K562 (cell line): Measurements from ENCODE around the gene SLAMF9. TPM values are rescaled to one million over a fixed set of nuclear protein-coding genes. Genes with fewer than 3 reads are reported as not detected.

Source experiments
- ATAC-seq: fragments of 200-7000 bp; cut with Tn5 transposase; 3 replicates; pipeline ENCODE4 v1.9.1; 2020; ENCODE audit warnings: moderate library complexity
- BruUV-seq: library from RNA; stranded (reverse); fragments of 400-500 nt; replicated peaks from 2 replicates; lab custom pipeline; 2021; lab: Mats Ljungman, UMichigan
- CTCF ChIA-PET: fragments of 300-600 bp; formaldehyde crosslinking; extraction: SDS; loops from one replicate; lab custom pipeline; 2021; ENCODE audit warnings: low intra/inter-chr PET ratio; lab: Yijun Ruan, JAX
- POLR2A ChIA-PET: fragments of 300-600, 350-650 bp; sonication (Branson Sonifier 250); formaldehyde crosslinking; extraction: SDS; loops from one replicate; lab custom pipeline; 2021; ENCODE audit warnings: antibody characterized with exemption, inconsistent platforms; lab: Yijun Ruan, JAX
- DNase-seq, 4 experiments: peaks; one replicate each; pipeline versions ENCODE4 v3.0.0 to v3.0.0-alpha.2; 2011 to 2018; ENCODE audit warnings: low spot score in 3 of 4, mixed read lengths in 3 of 4; ENCODE audit errors: extremely low read depth in 1 of 4
- FAIRE-seq: peaks from 2 replicates; lab custom pipeline; 2011; peaks lifted over from hg19 to GRCh38; lab: Jason Lieb, UNC
- H2AFZ ChIP-seq: 2 replicates; pipeline ENCODE4 v1.6.0; 2011; ENCODE audit warnings: low read depth, low read length, control low read depth, inconsistent platforms
- H3K27ac ChIP-seq: fragments of 200-600 bp; 3 replicates; pipeline ENCODE4 v1.8.0; 2011; ENCODE audit warnings: low read depth, mild to moderate bottlenecking, control low read depth, inconsistent platforms, low read length, moderate library complexity, mixed read lengths; ENCODE audit errors: extremely low read depth
- H3K27me3 ChIP-seq, 2 experiments: fragments of 300-600 bp in 1 of 2; 2 replicates in 1 of 2; 3 replicates in 1 of 2; pipeline versions ENCODE4 v1.6.0 to v1.8.0; 2011; ENCODE audit warnings: inconsistent platforms in 2 of 2, low read length in 2 of 2, mild to moderate bottlenecking in 1 of 2, mixed read lengths in 1 of 2, moderate library complexity in 1 of 2; ENCODE audit not compliant: control insufficient read depth in 2 of 2, insufficient read depth in 2 of 2
- H3K36me3 ChIP-seq: fragments of 300-600 bp; 3 replicates; pipeline ENCODE4 v1.8.0; 2011; ENCODE audit warnings: mild to moderate bottlenecking, low read length, inconsistent platforms; ENCODE audit not compliant: control insufficient read depth, insufficient read depth
- H3K4me1 ChIP-seq, 2 experiments: fragments of 200-600 bp in 1 of 2; replicated peaks in 1 of 2; 2 replicates in 1 of 2; 3 replicates in 1 of 2; pipeline versions ENCODE4 v1.5.1 to v1.8.0; 2011; ENCODE audit warnings: inconsistent platforms in 2 of 2, low read length in 2 of 2, mild to moderate bottlenecking in 1 of 2, mixed read lengths in 1 of 2, moderate library complexity in 1 of 2; ENCODE audit not compliant: control insufficient read depth in 2 of 2, insufficient read depth in 2 of 2
- H3K4me2 ChIP-seq: 2 replicates; pipeline ENCODE4 v1.6.1; 2011; ENCODE audit warnings: low read length, control low read depth, inconsistent platforms, mixed read lengths; ENCODE audit not compliant: insufficient read depth
- H3K4me3 ChIP-seq: fragments of 200-600 bp; sonication (generic), shearing (Covaris generic); 2 replicates; pipeline ENCODE4 v1.5.1; 2016; ENCODE audit warnings: control low read depth, inconsistent platforms
- H3K79me2 ChIP-seq: fragments of 200-600 bp; 3 replicates; pipeline ENCODE4 v1.8.0; 2011; ENCODE audit warnings: low read length, inconsistent platforms; ENCODE audit not compliant: control insufficient read depth, insufficient read depth
- H3K9ac ChIP-seq, 2 experiments: 2 replicates each; pipeline versions ENCODE4 v1.6.0 to v1.6.1; 2011; ENCODE audit warnings: low read depth in 2 of 2, low read length in 2 of 2, control low read depth in 1 of 2, inconsistent platforms in 1 of 2, mild to moderate bottlenecking in 1 of 2, mixed read lengths in 1 of 2; ENCODE audit not compliant: insufficient read depth in 1 of 2
- H3K9me1 ChIP-seq: one replicate; pipeline ENCODE4 v1.6.0; 2011; ENCODE audit warnings: inconsistent platforms, mild to moderate bottlenecking, low read length, moderate library complexity; ENCODE audit not compliant: control insufficient read depth, insufficient read depth
- H3K9me3 ChIP-seq: replicated peaks from 2 replicates; pipeline ENCODE4 v1.5.1; 2011; ENCODE audit warnings: low read depth, low read length, inconsistent platforms; ENCODE audit not compliant: control insufficient read depth, insufficient read depth
- H4K20me1 ChIP-seq: replicated peaks from 2 replicates; pipeline ENCODE4 v1.6.1; 2011; ENCODE audit warnings: low read length, inconsistent platforms, mixed read lengths; ENCODE audit not compliant: control insufficient read depth, insufficient read depth
- CBX8 ChIP-seq: fragments of 200-600 bp; sonication (generic); IDR thresholded peaks from 2 replicates; pipeline ENCODE4 v1.6.1; 2012; ENCODE audit warnings: borderline replicate concordance, mixed run types, low read depth, mild to moderate bottlenecking, moderate library complexity, mixed read lengths, low read length, control low read depth, inconsistent platforms; ENCODE audit not compliant: poor library complexity, severe bottlenecking; ENCODE audit errors: extremely low read depth
- CEBPB ChIP-seq: fragments of 450-650 bp; IDR thresholded peaks from 2 replicates; pipeline ENCODE4 v1.6.1; 2016; ENCODE audit warnings: missing genetic modification characterization, missing compliant biosample characterization
- EP300 ChIP-seq: IDR thresholded peaks from 2 replicates; pipeline ENCODE4 v1.6.1; 2012; ENCODE audit warnings: low read length, improper control_type of control experiment
- HIVEP1 ChIP-seq: fragments of 250-450 bp; sonication (Bioruptor Pico); IDR thresholded peaks from 2 replicates; pipeline ENCODE4 v1.4.0; 2020; ENCODE audit warnings: mild to moderate bottlenecking
- KDM1A ChIP-seq, 2 experiments: fragments of 450-650 bp; IDR thresholded peaks; 2 replicates each; pipeline ENCODE4 v1.6.1; 2016; ENCODE audit warnings: mild to moderate bottlenecking in 2 of 2
- MEIS2 ChIP-seq: fragments of 450-650 bp; IDR thresholded peaks from 2 replicates; pipeline ENCODE4 v1.6.1; 2014; ENCODE audit warnings: mild to moderate bottlenecking; ENCODE audit not compliant: partially characterized antibody
- MYBL2 ChIP-seq, 2 experiments: fragments of 450-650 bp in 1 of 2; sonication (generic) in 1 of 2; formaldehyde crosslinking in 1 of 2; IDR thresholded peaks; 2 replicates each; pipeline versions ENCODE4 v1.6.1 to v1.8.1; 2017 to 2022; ENCODE audit warnings: borderline replicate concordance in 1 of 2, inconsistent platforms in 1 of 2, low read depth in 1 of 2, mild to moderate bottlenecking in 1 of 2, missing genetic modification reagents in 1 of 2, moderate library complexity in 1 of 2
- NR2C2 ChIP-seq, 2 experiments: fragments of 200-800 bp in 1 of 2; sonication (Bioruptor generic) in 1 of 2; sonication (generic) in 1 of 2; formaldehyde crosslinking in 1 of 2; IDR thresholded peaks; 2 replicates each; pipeline versions ENCODE4 v1.6.1 to v1.8.0; 2016 to 2022; ENCODE audit warnings: mild to moderate bottlenecking in 1 of 2, missing compliant biosample characterization in 1 of 2, missing genetic modification characterization in 1 of 2, missing genetic modification reagents in 1 of 2
- PKNOX1 ChIP-seq: fragments of 450-650 bp; IDR thresholded peaks from 2 replicates; pipeline ENCODE4 v1.6.1; 2016
- RBM14 ChIP-seq: fragments of 200-400 bp; formaldehyde crosslinking; IDR thresholded peaks from 2 replicates; pipeline ENCODE4 v1.6.1; 2018; ENCODE audit warnings: low read depth, mild to moderate bottlenecking, low read length, moderate library complexity, borderline replicate concordance; ENCODE audit not compliant: insufficient read depth
- RNF219 ChIP-seq: fragments of 250-450 bp; sonication (Bioruptor Pico); IDR thresholded peaks from 2 replicates; pipeline ENCODE4 v1.5.0; 2022; ENCODE audit warnings: mild to moderate bottlenecking
- TOE1 ChIP-seq, 2 experiments: fragments of 450-650 bp in 1 of 2; sonication (generic) in 1 of 2; formaldehyde crosslinking in 1 of 2; IDR thresholded peaks; 2 replicates each; pipeline versions ENCODE4 v1.7.1 to v1.8.0; 2016 to 2022; ENCODE audit warnings: borderline replicate concordance in 2 of 2, mild to moderate bottlenecking in 2 of 2, antibody characterized with exemption in 1 of 2, inconsistent platforms in 1 of 2, low read depth in 1 of 2, missing genetic modification reagents in 1 of 2, moderate library complexity in 1 of 2
- ZNF740 ChIP-seq, 3 experiments: fragments of 200-800 bp in 1 of 3; sonication (Bioruptor generic) in 1 of 3; sonication (generic) in 1 of 3; formaldehyde crosslinking in 1 of 3; IDR thresholded peaks; 2 replicates each; pipeline versions ENCODE4 v1.6.1 to v1.8.0; 2016 to 2022; ENCODE audit warnings: mild to moderate bottlenecking in 2 of 3, missing compliant biosample characterization in 2 of 3, missing genetic modification characterization in 2 of 3, missing genetic modification reagents in 1 of 3
- WGBS: fragments of 100-300 bp; shearing (Covaris generic); methylation state at CpG from one replicate; pipeline ENCODE4 v1.1.6; 2016; ENCODE audit warnings: low coverage, mixed read lengths; ENCODE audit not compliant: insufficient coverage; ENCODE audit errors: missing lambda C conversion rate; 5-methylcytosine and 5-hydroxymethylcytosine counted together
- in situ Hi-C: fragments of 300-500 bp; cut with MboI; formaldehyde crosslinking; loops from 4 replicates; pipeline ENCODE4 v1.15.0; 2018; ENCODE audit warnings: inconsistent platforms, mixed read lengths
- intact Hi-C: fragments of 100-400 bp; cut with micrococcal nuclease; formaldehyde crosslinking; loops from 2 replicates; pipeline ENCODE4 v1.14.2; 2022
- polyA plus RNA-seq, 8 experiments: library from polyadenylated mRNA; depleted of rRNA in 4 of 8; stranded (reverse) in 5 of 8; unstranded in 3 of 8; fragments of >200 nt; fragmentation: Nextera tagmentation in 2 of 8; fragmentation: Illumina TruSeq in 1 of 8; extraction: Ambion mirVana in 2 of 8; extraction: Trizol in 1 of 8; gene quantifications; 2 replicates each; pipeline versions ENCODE4 v1.2.1 to v1.2.3, GENCODE V29; 2011 to 2014; ENCODE audit warnings: inconsistent platforms in 1 of 8, missing spikeins in 1 of 8
- total RNA-seq, 7 experiments: library from RNA; depleted of rRNA in 6 of 7; stranded (reverse); fragments of >200 nt in 6 of 7; fragmentation: Illumina TruSeq in 2 of 7; extraction: Trizol in 2 of 7; gene quantifications; 2 replicates each; pipeline versions ENCODE4 v1.2.1 to v1.2.3, GENCODE V29; 2011 to 2021; ENCODE audit warnings: low replicate concordance in 1 of 7
- TF ChIP-seq, protein P1 (sequence below), 2 experiments: fragments of 250-450 bp in 1 of 2; fragments of 450-650 bp in 1 of 2; sonication (Bioruptor Pico) in 1 of 2; IDR thresholded peaks; 2 replicates each; pipeline versions ENCODE4 v1.6.1 to v1.8.0; 2016 to 2021; ENCODE audit warnings: mild to moderate bottlenecking in 2 of 2, moderate library complexity in 2 of 2, missing compliant biosample characterization in 1 of 2, missing genetic modification characterization in 1 of 2

The SLAMF9 gene
- total and polyA plus RNA-seq, 9 of the 15 experiments (the other 6 are each of a cell fraction or from before 2014, with no cell fraction given), result 0.13 to 0.21 TPM; not detected in 7

- Histone ChIP-seq H4K20me1 (peaks cover 5% of the 10 kb centered on the region; the same call in 1 of the 2 replicates), H3K4me1 (no peaks in the 10 kb centered on the region), H2AFZ (no peak overlapping the region), H3K79me2 (no peaks in the 10 kb centered on the region), H3K9me1 (no peaks in the 10 kb centered on the region), H3K4me3 (no peak overlapping the region), H3K9me3 (no peaks in the 10 kb centered on the region), H3K27ac (no peak overlapping the region), H3K9ac (no peak overlapping the region), H3K36me3 (no peaks in the 10 kb centered on the region), H3K27me3 (peaks cover 7 to 40% of the 10 kb centered on the region in 2 experiments; a peak in 4 of 5 replicates), H3K4me2 (no peak overlapping the region)
- DNase-seq (peak in 1 of 4 experiments; percentile 11), FAIRE-seq (peak; percentile 67), ATAC-seq (no peak)
- intact Hi-C loops, result no loop called here
- in situ Hi-C loops, result no loop called here
- CTCF ChIA-PET, result no interaction called here
- POLR2A ChIA-PET, result interaction anchor here (1.6 kb wide), 1 partner anchor 12 kb away, joined by 4 read pairs; no protein-coding TSS in a partner anchor
- WGBS, result under 1% methylated on average over 9 of the region's 9 CpGs
- no TSS peak for BruUV-seq
- no peak for TF ChIP-seq RBM14
- TF ChIP-seq RNF219 (CRISPR knock-in tag), result no peak
- TF ChIP-seq PKNOX1, result peak; percentile 74
- TF ChIP-seq ZNF740 (CRISPR knock-in tag; IDR thresholded peaks at IDR 0.05), result no peak
- TF ChIP-seq ZNF740 (tag; IDR thresholded peaks at IDR 0.05), result no peak
- no peak for TF ChIP-seq CBX8
- no peak for TF ChIP-seq TOE1 (IDR thresholded peaks at IDR 0.05; ENCODE audit: borderline replicate concordance)
- TF ChIP-seq TOE1 (CRISPR knock-in tag; IDR thresholded peaks at IDR 0.05; ENCODE audit: borderline replicate concordance, low read depth), result no peak
- TF ChIP-seq, protein P1, sequence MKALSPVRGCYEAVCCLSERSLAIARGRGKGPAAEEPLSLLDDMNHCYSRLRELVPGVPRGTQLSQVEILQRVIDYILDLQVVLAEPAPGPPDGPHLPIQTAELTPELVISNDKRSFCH (CRISPR knock-in tag; IDR thresholded peaks at IDR 0.05), result no peak
- TF ChIP-seq, protein P1 (tag; IDR thresholded peaks at IDR 0.05), result peak; percentile 88
- TF ChIP-seq NR2C2 (CRISPR knock-in tag; IDR thresholded peaks at IDR 0.05), result no peak
- peak; percentile 24; the same call in 1 of the 2 replicates for TF ChIP-seq NR2C2 (tag; IDR thresholded peaks at IDR 0.05)
- no peak for TF ChIP-seq CEBPB
- peak; percentile 88 for TF ChIP-seq MEIS2
- TF ChIP-seq MYBL2 (IDR thresholded peaks at IDR 0.05; ENCODE audit: low read depth), result no peak
- no peak for TF ChIP-seq MYBL2 (CRISPR knock-in tag; IDR thresholded peaks at IDR 0.05; ENCODE audit: borderline replicate concordance)
- peak in 1 of 2 experiments; percentile 47; a peak in 2 of 4 replicates for TF ChIP-seq KDM1A (IDR thresholded peaks at IDR 0.05)
- TF ChIP-seq EP300, result no peak
- TF ChIP-seq HIVEP1 (CRISPR knock-in tag), result no peak
Observed at GRCh38 chr1:159970932-159971342, 16.9 kb upstream of the SLAMF9 start.
